Motor neuron (in vitro differentiated cells): Measurements from ENCODE around the gene FBH1. TPM values are rescaled to one million over a fixed set of nuclear protein-coding genes. Genes with fewer than 3 reads are reported as not detected.
A peak's percentile ranks its signal among the peaks of the same experiment; 100 is the strongest.
"Not testable (repeated sequence)": the region's sequence is repeated elsewhere in the genome, so short reads cannot be mapped to it uniquely, and the experiment has no call there.

ENCODE experiments used
- ATAC-seq, 8 experiments: fragments of 200-7000 bp; cut with Tn5 transposase; replicated peaks in 6 of 8; 2 replicates each; pipeline ENCODE4 v1.8.0; 2021; ENCODE audit warnings: mild to moderate bottlenecking in 8 of 8, moderate library complexity in 8 of 8
- H3K27ac ChIP-seq, 2 donors: fragments of 250-450 bp; sonication (Bioruptor Pico); 2 replicates each; pipeline ENCODE4 v1.9.0; 2021; ENCODE audit warnings: antibody characterized with exemption in 2 of 2, mild to moderate bottlenecking in 2 of 2, moderate library complexity in 1 of 2
- H3K4me1 ChIP-seq, 2 donors: fragments of 250-450 bp; sonication (Bioruptor Pico); replicated peaks in 1 of 2; 2 replicates each; pipeline ENCODE4 v1.6.1; 2021; ENCODE audit warnings: antibody characterized with exemption in 2 of 2, mild to moderate bottlenecking in 2 of 2, moderate library complexity in 1 of 2
- H3K4me3 ChIP-seq, 5 donors: fragments of 250-450 bp; sonication (Bioruptor Pico); 2 replicates each; pipeline ENCODE4 v1.9.0; 2021; ENCODE audit warnings: antibody characterized with exemption in 5 of 5, mild to moderate bottlenecking in 5 of 5, moderate library complexity in 4 of 5
- WGBS, 10 experiments: fragments of 450-650 bp; shearing (Covaris generic); methylation state at CpG; one replicate each; pipeline ENCODE4 v1.0.0; 2022; 5-methylcytosine and 5-hydroxymethylcytosine counted together
- in situ Hi-C, 9 experiments: fragments of 400-800 bp; cut with MboI; loops; one replicate each; pipeline ENCODE4 v1.15.0; 2021; ENCODE audit warnings: low sequenced_read_pairs in 9 of 9, low pct_unique_long_range_greater_than_20kb in 2 of 9; ENCODE audit not compliant: unreplicated experiment in 9 of 9
- total RNA-seq, 8 experiments: library from RNA; unstranded; fragments of 300-600 nt; gene quantifications; 2 replicates each; pipeline versions ENCODE4 v1.2.3 to v1.2.4, GENCODE V29; 2022

Gene FBH1
- 100 to 1,000 TPM in 1 of 8 experiments, 10 to 100 TPM in 7; 20.3 to 118 (median 42.3) TPM for total RNA-seq

GRCh38 chr10:5889624-5890451, at the start of gene FBH1, which contains the start of gene ANKRD16:
Gene FBH1 (plus strand): TSS chr10:5890243. CDS start chr10:5890346, 103 bp downstream.
Gene ANKRD16 (minus strand): TSS chr10:5889893. CDS start chr10:5889354, 539 bp downstream.
- peak; percentile 79 to 92 (median 88) for ATAC-seq
- in situ Hi-C loops = no loop called here
- peak within 1 kb of the TSS; percentile 47 to 81 for H3K27ac ChIP-seq
- H3K4me3 ChIP-seq = peak within 1 kb of the TSS; percentile 61 to 88 (median 83)
- H3K4me1 ChIP-seq = peaks cover 11 to 13% of the 10 kb centered on the region in 2 donors
- WGBS, 10 experiments = 4% methylated on average over 9 of the region's 109 CpGs; no CpG with 5 or more reads in 9 of the 10 experiments

DNA sequence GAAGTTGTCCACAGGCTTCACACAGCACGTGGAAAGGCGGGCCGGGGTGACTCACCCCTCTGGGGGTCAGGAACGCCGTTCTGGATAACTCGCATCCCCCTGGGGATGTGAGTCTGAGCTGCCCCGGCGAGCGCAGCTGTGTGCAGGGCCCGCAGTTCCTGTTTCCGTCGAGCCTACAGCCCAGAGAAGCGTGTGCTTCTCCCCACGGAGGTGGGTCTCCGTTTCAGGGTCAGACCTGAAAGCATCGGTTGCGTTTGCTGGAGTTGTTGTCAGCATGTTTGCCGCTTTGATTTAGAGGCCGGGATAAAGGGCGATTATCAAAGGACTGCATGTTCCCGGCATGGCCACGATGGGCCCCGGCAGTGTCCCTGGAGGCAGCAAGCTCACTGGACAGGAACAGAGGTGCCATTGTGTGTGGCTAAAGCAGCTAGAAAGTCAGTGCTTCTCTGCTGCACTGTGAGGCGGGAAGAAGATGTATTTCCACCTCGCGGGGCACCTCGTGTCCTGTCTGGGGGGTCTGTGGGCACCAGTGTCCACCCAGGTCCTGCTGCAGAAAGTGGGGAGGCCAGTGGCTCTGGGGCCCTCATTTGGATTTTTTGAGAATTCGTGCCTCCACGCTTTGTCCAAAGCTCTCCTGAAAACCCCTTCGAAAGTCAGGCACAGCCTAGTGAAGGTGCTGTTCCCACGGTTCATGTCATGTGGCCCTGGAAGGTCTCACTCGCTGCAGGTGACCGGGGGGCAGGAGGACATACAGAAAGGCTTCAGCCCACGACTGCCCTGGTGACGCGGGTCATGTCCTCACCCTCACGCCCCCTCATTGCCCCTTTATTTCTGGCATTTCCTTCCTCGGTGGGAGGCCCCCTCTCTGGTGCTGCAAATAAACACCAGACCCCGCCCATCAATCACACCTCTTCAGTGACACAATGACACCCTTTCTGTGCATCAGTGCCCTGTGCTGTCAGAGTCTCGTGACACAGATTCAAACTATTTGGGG, 49.4 kb upstream of the FBH1 start:
- H3K4me1 ChIP-seq = peaks cover 24 to 31% of the 10 kb centered on the region in 2 donors
- H3K27ac ChIP-seq = peak overlapping the region; percentile 43 to 51
- peak in 6 of 8 experiments; percentile 28 to 75 (median 64) for ATAC-seq
- H3K4me3 ChIP-seq = no peak overlapping the region
- 35 to 62% (median 47%) methylated on average over 3 to 14 of the region's 40 CpGs; no CpG with 5 or more reads in 4 of the 10 experiments for WGBS, 10 experiments
- in situ Hi-C loops = no loop called here

DNA sequence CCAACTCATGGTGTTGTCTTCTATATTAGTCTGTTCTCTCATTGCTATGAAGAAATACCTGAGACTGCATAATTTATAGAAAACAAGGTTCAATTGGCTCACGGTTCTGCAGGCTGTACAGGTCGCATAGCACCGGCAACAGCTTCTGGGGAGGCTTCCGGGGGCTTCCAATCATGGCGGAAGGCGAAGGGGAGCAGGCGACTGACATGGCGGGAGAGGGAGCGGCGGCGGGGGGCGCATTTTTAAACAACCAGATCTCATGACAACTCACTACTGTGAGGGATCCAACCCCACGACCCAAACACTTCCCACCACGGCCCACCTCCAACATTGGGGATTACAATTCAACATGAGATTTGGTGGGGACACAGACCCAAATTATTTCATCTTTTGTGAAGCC, 48.1 kb upstream of the FBH1 start:
- peaks cover 25 to 31% of the 10 kb centered on the region in 2 donors for H3K4me1 ChIP-seq
- in situ Hi-C loops = no loop called here
- no peak overlapping the region for H3K27ac ChIP-seq
- ATAC-seq = no peak
- no peak overlapping the region for H3K4me3 ChIP-seq
- WGBS, 10 experiments = 40 to 100% (median 88%) methylated on average over 1 to 8 of the region's 14 CpGs; no CpG with 5 or more reads in 5 of the 10 experiments

GRCh38 chr10:5843686-5844344, 46.2 kb upstream of the FBH1 start:
- peaks cover 25 to 31% of the 10 kb centered on the region in 2 donors for H3K4me1 ChIP-seq
- no peak for ATAC-seq
- WGBS, 10 experiments = 32 to 100% (median 91%) methylated on average over 1 to 4 of the region's 4 CpGs; no CpG with 5 or more reads in 1 of the 10 experiments
- in situ Hi-C loops = no loop called here
- H3K4me3 ChIP-seq = no peak overlapping the region
- H3K27ac ChIP-seq = no peak overlapping the region

DNA sequence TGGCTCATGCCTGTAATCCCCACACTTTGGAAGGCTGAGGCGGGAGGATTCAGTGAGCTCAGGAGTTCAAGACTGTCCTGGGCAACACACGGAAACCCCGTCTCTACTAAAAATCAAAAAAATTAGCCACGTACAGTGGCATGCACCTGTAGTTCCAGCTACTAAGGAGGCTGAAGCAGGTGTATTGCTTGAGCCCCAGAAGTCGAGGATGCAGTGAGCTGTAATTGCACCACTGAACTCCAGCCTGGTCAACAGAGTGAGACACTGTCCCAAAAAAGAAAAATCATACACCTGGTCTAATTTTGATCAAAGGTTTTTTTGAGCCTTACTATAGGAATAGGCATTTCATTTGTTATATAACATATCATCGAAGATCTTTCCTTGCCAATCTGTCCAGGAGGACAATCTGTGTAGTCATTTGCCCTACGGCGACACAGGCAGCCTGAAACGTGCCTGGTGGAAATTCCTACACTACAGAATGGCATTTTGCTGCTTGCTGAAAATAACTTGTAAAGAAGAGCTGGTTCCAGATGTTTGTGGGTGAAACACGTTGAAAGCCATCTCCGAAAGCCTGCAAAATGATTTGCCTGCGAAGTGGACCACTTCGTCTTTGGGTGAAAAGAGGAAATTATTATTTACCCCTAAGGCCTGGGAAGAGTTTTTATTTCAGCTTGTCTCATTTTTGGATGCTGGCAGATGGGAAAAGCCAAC, 45.5 kb upstream of the FBH1 start:
- H3K4me3 ChIP-seq = no peak overlapping the region
- WGBS, 10 experiments = 14 to 88% (median 81%) methylated on average over 1 to 11 of the region's 13 CpGs; no CpG with 5 or more reads in 1 of the 10 experiments
- H3K27ac ChIP-seq = peak overlapping the region; percentile 11 to 49
- peak in 3 of 8 experiments; percentile 1 to 14 (median 1) for ATAC-seq
- H3K4me1 ChIP-seq = peaks cover 25 to 31% of the 10 kb centered on the region in 2 donors
- in situ Hi-C loops = no loop called here

DNA sequence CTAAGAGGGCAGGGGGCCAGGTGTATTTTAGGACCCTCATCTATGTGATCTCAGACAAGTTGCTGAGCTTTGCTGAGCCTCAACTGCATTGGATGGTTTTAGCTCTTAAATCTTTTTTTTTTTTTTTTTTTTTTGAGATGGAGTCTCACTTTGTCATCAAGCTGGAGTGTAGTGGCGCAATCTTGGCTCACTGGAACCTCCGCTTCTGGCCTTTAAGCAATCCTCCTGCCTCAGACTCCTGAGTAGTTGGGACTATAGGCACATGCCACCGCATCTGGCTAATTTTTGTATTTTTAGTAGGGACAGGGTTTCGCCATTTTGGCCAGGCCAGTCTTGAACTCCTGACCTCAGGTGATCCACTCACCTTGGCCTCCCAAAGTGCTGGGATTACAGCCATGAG, 43.4 kb upstream of the FBH1 start:
- ATAC-seq, in situ Hi-C loops, H3K27ac ChIP-seq, H3K4me3 ChIP-seq: not testable (repeated sequence)
- WGBS, 10 experiments = 90 to 100% (median 100%) methylated on average over 2 to 3 of the region's 4 CpGs; no CpG with 5 or more reads in 3 of the 10 experiments
- peaks cover 13 to 15% of the 10 kb centered on the region in 2 donors for H3K4me1 ChIP-seq

DNA sequence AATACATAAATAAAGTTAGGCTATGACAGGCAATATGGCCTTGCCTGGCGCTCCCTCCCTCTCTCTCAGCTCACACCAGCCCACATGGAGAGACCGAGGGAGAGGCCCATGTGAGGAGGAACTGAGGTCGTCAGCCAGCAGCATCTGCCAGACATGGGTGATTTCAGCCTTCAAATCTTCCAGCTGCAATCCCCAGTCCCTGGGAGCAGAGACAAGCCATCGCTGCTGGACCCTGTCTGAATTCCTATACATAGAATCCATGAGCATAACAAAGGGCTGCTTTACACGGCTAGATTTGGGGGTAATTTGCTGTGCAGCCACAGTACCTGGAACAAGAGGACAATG, 35.9 kb upstream of the FBH1 start:
- Histone ChIP-seq H3K4me1 (peaks cover 3 to 8% of the 10 kb centered on the region in 2 donors), H3K4me3 (no peak overlapping the region), H3K27ac (peak overlapping the region in 1 of 2 donors; percentile 39)
- in situ Hi-C loops = no loop called here
- WGBS, 10 experiments = 0 to 40% (median 16%) methylated on average over 1 to 2 of the region's 5 CpGs; no CpG with 5 or more reads in 6 of the 10 experiments
- peak in 4 of 8 experiments; percentile 24 to 89 (median 74) for ATAC-seq

- in situ Hi-C loops = no loop called here
- WGBS, 10 experiments = 20 to 100% (median 80%) methylated on average over 1 to 12 of the region's 18 CpGs; no CpG with 5 or more reads in 1 of the 10 experiments
- Histone ChIP-seq H3K4me3 (no peak overlapping the region), H3K27ac (no peak overlapping the region), H3K4me1 (peaks cover 3 to 8% of the 10 kb centered on the region in 2 donors)
- no peak for ATAC-seq
These were observed 33.9 kb upstream of the FBH1 start for GRCh38 chr10:5855979-5856700.

DNA sequence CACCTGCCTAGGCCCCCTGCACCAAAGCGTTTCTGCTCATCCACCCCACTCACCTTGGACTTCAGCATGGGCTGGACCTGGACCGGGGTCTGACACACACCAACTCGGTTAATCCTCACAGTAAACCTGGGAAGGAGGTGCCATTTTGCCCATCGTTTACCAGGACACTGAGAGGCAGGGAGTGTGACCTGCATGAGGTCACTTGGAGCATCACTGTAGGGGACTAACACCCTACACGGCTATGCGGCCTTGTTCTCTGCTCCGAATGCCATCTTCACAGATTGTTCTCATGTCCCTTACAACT, 33.4 kb upstream of the FBH1 start:
- H3K4me1 ChIP-seq = peaks cover 3 to 8% of the 10 kb centered on the region in 2 donors
- no peak overlapping the region for H3K27ac ChIP-seq
- no peak for ATAC-seq
- no peak overlapping the region for H3K4me3 ChIP-seq
- in situ Hi-C loops = no loop called here
- 40 to 100% (median 92%) methylated on average over 1 to 4 of the region's 7 CpGs; no CpG with 5 or more reads in 4 of the 10 experiments for WGBS, 10 experiments

DNA sequence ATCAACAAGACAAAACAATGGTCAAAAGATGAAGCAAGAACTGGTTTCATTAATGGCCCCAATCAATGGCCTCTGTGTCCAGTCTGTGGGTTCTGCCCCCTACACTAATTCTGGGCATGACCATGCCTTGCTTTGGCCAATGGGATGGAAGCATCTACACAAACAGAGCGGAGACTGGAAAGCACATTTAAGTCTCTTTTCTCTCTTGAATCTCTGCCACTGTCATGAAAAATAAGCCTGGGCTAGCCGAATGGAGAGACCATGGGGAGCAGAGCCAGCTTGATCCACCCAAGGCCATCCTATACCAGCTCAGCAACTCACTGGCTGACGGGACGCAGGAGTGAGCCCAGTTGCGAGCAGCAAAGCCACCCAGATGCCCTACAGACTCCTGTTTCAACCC, 31.2 kb upstream of the FBH1 start:
- in situ Hi-C loops = no loop called here
- Histone ChIP-seq H3K4me1 (peaks cover 3 to 7% of the 10 kb centered on the region in 2 donors), H3K4me3 (no peak overlapping the region), H3K27ac (no peak overlapping the region)
- ATAC-seq = no peak
- WGBS, 10 experiments = 87 to 100% (median 95%) methylated on average over 1 to 5 of the region's 5 CpGs; no CpG with 5 or more reads in 4 of the 10 experiments

DNA sequence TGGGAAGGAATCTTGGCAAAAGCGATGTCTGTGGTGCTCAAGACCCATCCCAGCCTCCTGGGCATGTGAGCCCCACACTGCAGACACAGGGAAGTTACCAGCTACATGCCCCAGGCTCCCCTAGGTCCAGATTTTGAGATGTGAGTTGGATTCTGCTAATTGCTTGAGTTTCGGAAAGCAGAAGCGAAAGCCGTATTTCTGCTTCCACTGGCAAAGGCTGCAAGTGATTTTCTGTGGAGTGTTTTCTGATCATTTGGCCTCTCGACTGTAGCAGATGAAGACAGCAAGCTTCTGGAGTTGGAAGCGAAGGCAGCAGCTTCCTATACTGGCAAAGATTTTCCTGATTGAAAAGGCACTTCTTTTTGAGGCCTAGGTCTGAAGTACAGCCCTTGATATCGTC, 30.0 kb upstream of the FBH1 start:
- no peaks in the 10 kb centered on the region for H3K4me1 ChIP-seq
- ATAC-seq = no peak
- in situ Hi-C loops = no loop called here
- no peak overlapping the region for H3K27ac ChIP-seq
- no peak overlapping the region for H3K4me3 ChIP-seq
- WGBS, 10 experiments = 29 to 100% (median 96%) methylated on average over 1 to 6 of the region's 7 CpGs; no CpG with 5 or more reads in 4 of the 10 experiments
